ENCODE measurements around the gene TTC16. TPM values are rescaled to one million over a fixed set of nuclear protein-coding genes. Genes with fewer than 3 reads are reported as not detected.

The TTC16 gene
- polyA plus RNA-seq, 1 donor from 2014 or later, result 0.11 TPM

- Histone ChIP-seq H3K9me2 (ENCODE audit: insufficient read depth, low read length) (no peaks in the 10 kb centered on the region), H3K9ac (ENCODE audit: low read length) (no peak overlapping the region), H3K27me3 (ENCODE audit: insufficient read depth, low read depth, low read length) (no peaks in the 10 kb centered on the region), H2AFZ (ENCODE audit: low read depth, low read length) (no peak overlapping the region), H3K27ac (ENCODE audit: low read length) (no peak overlapping the region), H3K4me3 (ENCODE audit: low read length) (no peak overlapping the region), H4K20me1 (ENCODE audit: insufficient read depth) (no peaks in the 10 kb centered on the region), H3K4me2 (ENCODE audit: low read length) (no peak overlapping the region), H3F3A (ENCODE audit: insufficient read depth, low read length, poor library complexity, severe bottlenecking) (no peaks in the 10 kb centered on the region), H3K9me3 (ENCODE audit: low read length) (no peaks in the 10 kb centered on the region), H3K36me3 (ENCODE audit: insufficient read depth, low read length) (no peaks in the 10 kb centered on the region), H3K79me2 (replicated peaks; ENCODE audit: insufficient read depth, low read length) (no peaks in the 10 kb centered on the region)
- TF ChIP-seq RAD21 (conservative IDR thresholded peaks at IDR 0.05), result no peak
- TF ChIP-seq EZH2 (IDR thresholded peaks at IDR 0.05; ENCODE audit: borderline replicate concordance, insufficient read depth, low read length, poor library complexity, severe bottlenecking), result no peak
- no peak for TF ChIP-seq MXI1 (conservative IDR thresholded peaks at IDR 0.05; ENCODE audit: poor library complexity, severe bottlenecking)
- TF ChIP-seq TAF1 (IDR thresholded peaks at IDR 0.05; ENCODE audit: low read depth), result no peak
- TF ChIP-seq SMC3 (conservative IDR thresholded peaks at IDR 0.05; ENCODE audit: poor library complexity), result no peak
- TF ChIP-seq CTCF (IDR thresholded peaks at IDR 0.05; ENCODE audit: poor library complexity, severe bottlenecking), result no peak
- TF ChIP-seq EP300 (conservative IDR thresholded peaks at IDR 0.05; ENCODE audit: poor library complexity, severe bottlenecking), result no peak
- TF ChIP-seq POLR2AphosphoS5 (IDR thresholded peaks at IDR 0.05), result no peak
- no peak for TF ChIP-seq REST (IDR thresholded peaks at IDR 0.05; ENCODE audit: borderline replicate concordance)
Measured at GRCh38 chr9:127700594-127701255, 15.2 kb upstream of the TTC16 start.

GRCh38 chr9:127703289-127703946, 12.5 kb upstream of the TTC16 start:
- Histone ChIP-seq H3F3A (ENCODE audit: insufficient read depth, low read length, poor library complexity, severe bottlenecking) (no peaks in the 10 kb centered on the region), H3K9ac (ENCODE audit: low read length) (no peak overlapping the region), H3K4me3 (ENCODE audit: low read length) (no peak overlapping the region), H4K20me1 (ENCODE audit: insufficient read depth) (no peaks in the 10 kb centered on the region), H3K27ac (ENCODE audit: low read length) (no peak overlapping the region), H3K27me3 (ENCODE audit: insufficient read depth, low read depth, low read length) (no peaks in the 10 kb centered on the region), H3K4me2 (ENCODE audit: low read length) (no peak overlapping the region), H3K79me2 (replicated peaks; ENCODE audit: insufficient read depth, low read length) (no peaks in the 10 kb centered on the region), H3K9me2 (ENCODE audit: insufficient read depth, low read length) (no peaks in the 10 kb centered on the region), H2AFZ (ENCODE audit: low read depth, low read length) (no peak overlapping the region), H3K9me3 (ENCODE audit: low read length) (no peaks in the 10 kb centered on the region), H3K36me3 (ENCODE audit: insufficient read depth, low read length) (no peaks in the 10 kb centered on the region)
- TF ChIP-seq EP300 (conservative IDR thresholded peaks at IDR 0.05; ENCODE audit: poor library complexity, severe bottlenecking), result no peak
- TF ChIP-seq CTCF (IDR thresholded peaks at IDR 0.05; ENCODE audit: poor library complexity, severe bottlenecking), result no peak
- TF ChIP-seq MXI1 (conservative IDR thresholded peaks at IDR 0.05; ENCODE audit: poor library complexity, severe bottlenecking), result no peak
- no peak for TF ChIP-seq EZH2 (IDR thresholded peaks at IDR 0.05; ENCODE audit: borderline replicate concordance, insufficient read depth, low read length, poor library complexity, severe bottlenecking)
- no peak for TF ChIP-seq SMC3 (conservative IDR thresholded peaks at IDR 0.05; ENCODE audit: poor library complexity)

All from neural cell (in vitro differentiated cells).